IPS-15b (cell line): Measurements from ENCODE around the gene BDH1.
"Not testable (repeated sequence)": the region's sequence is repeated elsewhere in the genome, so short reads cannot be mapped to it uniquely, and the experiment has no call there.

Experiments
- H3K27me3 ChIP-seq: one replicate; pipeline ENCODE4 v1.6.1; 2013; ENCODE audit warnings: low read length; ENCODE audit not compliant: control insufficient read depth, insufficient read depth
- H3K36me3 ChIP-seq: one replicate; pipeline ENCODE4 v1.6.1; 2013; ENCODE audit warnings: low read length; ENCODE audit not compliant: control insufficient read depth, insufficient read depth
- H3K4me1 ChIP-seq: one replicate; pipeline ENCODE4 v1.6.1; 2013; ENCODE audit warnings: mild to moderate bottlenecking, low read length; ENCODE audit not compliant: control insufficient read depth, insufficient read depth
- H3K4me3 ChIP-seq: one replicate; pipeline ENCODE4 v1.5.1; 2013; ENCODE audit warnings: low read depth, low read length
- H3K9ac ChIP-seq: one replicate; pipeline ENCODE4 v1.6.1; 2013; ENCODE audit warnings: low read depth, mild to moderate bottlenecking, low read length
- H3K9me3 ChIP-seq: one replicate; pipeline ENCODE4 v1.6.1; 2013; ENCODE audit warnings: mild to moderate bottlenecking, low read length; ENCODE audit not compliant: control insufficient read depth, insufficient read depth

BDH1 gene

GRCh38 chr3:197555281-197556261 lies at the start of gene BDH1:
Gene BDH1, minus strand, starts transcription at chr3:197555968. Its CDS starts 9,525 bp downstream, at chr3:197546443.
- Histone ChIP-seq H3K4me1 (no peaks in the 10 kb centered on the region), H3K4me3 (peak within 1 kb of the TSS; percentile 83), H3K27me3 (peaks cover 10% of the 10 kb centered on the region), H3K36me3 (no peaks in the 10 kb centered on the region), H3K9me3 (peaks cover 3% of the 10 kb centered on the region), H3K9ac (peak within 1 kb of the TSS; percentile 68)

GRCh38 chr3:197603317-197603933 lies 47.7 kb upstream of the BDH1 start:
- Histone ChIP-seq H3K9ac (no peak overlapping the region), H3K4me3 (no peak overlapping the region), H3K27me3 (no peaks in the 10 kb centered on the region), H3K9me3 (peaks cover 5% of the 10 kb centered on the region), H3K4me1 (peaks cover 3% of the 10 kb centered on the region), H3K36me3 (peaks cover 9% of the 10 kb centered on the region)

DNA sequence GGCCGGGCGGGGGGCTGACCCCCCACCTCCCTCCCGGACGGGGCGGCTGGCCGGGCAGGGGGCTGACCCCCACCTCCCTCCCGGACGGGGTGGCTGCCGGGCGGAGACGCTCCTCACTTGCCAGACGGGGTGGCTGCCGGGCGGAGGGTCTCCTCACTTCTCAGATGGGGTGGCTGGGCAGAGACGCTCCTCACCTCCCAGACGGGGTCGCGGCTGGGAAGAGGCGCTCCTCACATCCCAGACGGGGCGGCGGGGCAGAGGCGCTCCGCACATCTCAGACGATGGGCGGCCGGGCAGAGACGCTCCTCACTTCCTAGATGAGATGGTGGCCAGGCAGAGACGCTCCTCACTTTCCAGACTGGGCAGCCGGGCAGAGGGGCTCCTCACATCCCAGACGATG lies 46.6 kb upstream of the BDH1 start:
- not testable (repeated sequence) for H3K9ac ChIP-seq, H3K4me3 ChIP-seq, H3K9me3 ChIP-seq, H3K27me3 ChIP-seq, H3K36me3 ChIP-seq, H3K4me1 ChIP-seq

GRCh38 chr3:197601566-197601840 lies 45.7 kb upstream of the BDH1 start:
- H3K4me3 ChIP-seq, H3K9me3 ChIP-seq, H3K36me3 ChIP-seq, H3K4me1 ChIP-seq, H3K9ac ChIP-seq, H3K27me3 ChIP-seq: not testable (repeated sequence)

- Histone ChIP-seq H3K36me3 (no peaks in the 10 kb centered on the region), H3K27me3 (no peaks in the 10 kb centered on the region), H3K4me1 (peaks cover 3% of the 10 kb centered on the region), H3K9me3 (peaks cover 5% of the 10 kb centered on the region), H3K4me3 (no peak overlapping the region), H3K9ac (no peak overlapping the region)
These were observed 45.2 kb upstream of the BDH1 start for GRCh38 chr3:197600796-197601565.

GRCh38 chr3:197599089-197599765 lies 43.5 kb upstream of the BDH1 start:
- H3K9ac ChIP-seq, result peak overlapping the region; percentile 28
- peaks cover 5% of the 10 kb centered on the region for H3K9me3 ChIP-seq
- no peaks in the 10 kb centered on the region for H3K36me3 ChIP-seq
- H3K27me3 ChIP-seq, result no peaks in the 10 kb centered on the region
- H3K4me1 ChIP-seq, result peaks cover 6% of the 10 kb centered on the region
- peak overlapping the region; percentile 35 for H3K4me3 ChIP-seq

GRCh38 chr3:197598404-197598980 lies 42.7 kb upstream of the BDH1 start:
- H3K4me3 ChIP-seq, result no peak overlapping the region
- H3K27me3 ChIP-seq, result no peaks in the 10 kb centered on the region
- H3K36me3 ChIP-seq, result no peaks in the 10 kb centered on the region
- H3K9ac ChIP-seq, result no peak overlapping the region
- H3K4me1 ChIP-seq, result peaks cover 6% of the 10 kb centered on the region
- peaks cover 5% of the 10 kb centered on the region for H3K9me3 ChIP-seq

GRCh38 chr3:197597335-197597734 lies 41.6 kb upstream of the BDH1 start:
- no peaks in the 10 kb centered on the region for H3K27me3 ChIP-seq
- H3K9me3 ChIP-seq, result no peaks in the 10 kb centered on the region
- H3K9ac ChIP-seq, result no peak overlapping the region
- no peak overlapping the region for H3K4me3 ChIP-seq
- no peaks in the 10 kb centered on the region for H3K36me3 ChIP-seq
- H3K4me1 ChIP-seq, result peaks cover 6% of the 10 kb centered on the region

GRCh38 chr3:197595470-197596185 lies 39.9 kb upstream of the BDH1 start:
- Histone ChIP-seq H3K36me3 (no peaks in the 10 kb centered on the region), H3K9ac (no peak overlapping the region), H3K27me3 (no peaks in the 10 kb centered on the region), H3K4me3 (no peak overlapping the region), H3K9me3 (no peaks in the 10 kb centered on the region), H3K4me1 (peaks cover 6% of the 10 kb centered on the region)

DNA sequence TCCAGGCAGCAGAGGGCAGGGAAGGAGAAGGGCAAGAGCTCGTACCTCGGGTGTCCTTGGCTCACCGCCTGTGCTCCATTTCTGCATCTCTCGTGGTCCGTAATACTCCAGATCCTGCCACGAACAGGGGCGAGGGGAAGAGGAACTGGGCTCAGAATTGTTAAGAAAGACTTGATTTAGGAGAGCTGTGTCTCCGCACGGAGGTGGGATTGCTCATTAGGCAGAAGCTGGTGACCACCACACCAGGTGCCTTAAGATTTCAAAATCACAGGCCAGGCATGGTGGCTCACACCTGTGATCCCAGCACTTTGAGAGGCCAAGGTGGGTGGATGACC lies 37.2 kb upstream of the BDH1 start:
- H3K36me3 ChIP-seq, result no peaks in the 10 kb centered on the region
- no peak overlapping the region for H3K9ac ChIP-seq
- no peaks in the 10 kb centered on the region for H3K9me3 ChIP-seq
- peaks cover 3% of the 10 kb centered on the region for H3K4me1 ChIP-seq
- H3K27me3 ChIP-seq, result no peaks in the 10 kb centered on the region
- no peak overlapping the region for H3K4me3 ChIP-seq
